ENCODE results near the gene GRIN3B.

DNA sequence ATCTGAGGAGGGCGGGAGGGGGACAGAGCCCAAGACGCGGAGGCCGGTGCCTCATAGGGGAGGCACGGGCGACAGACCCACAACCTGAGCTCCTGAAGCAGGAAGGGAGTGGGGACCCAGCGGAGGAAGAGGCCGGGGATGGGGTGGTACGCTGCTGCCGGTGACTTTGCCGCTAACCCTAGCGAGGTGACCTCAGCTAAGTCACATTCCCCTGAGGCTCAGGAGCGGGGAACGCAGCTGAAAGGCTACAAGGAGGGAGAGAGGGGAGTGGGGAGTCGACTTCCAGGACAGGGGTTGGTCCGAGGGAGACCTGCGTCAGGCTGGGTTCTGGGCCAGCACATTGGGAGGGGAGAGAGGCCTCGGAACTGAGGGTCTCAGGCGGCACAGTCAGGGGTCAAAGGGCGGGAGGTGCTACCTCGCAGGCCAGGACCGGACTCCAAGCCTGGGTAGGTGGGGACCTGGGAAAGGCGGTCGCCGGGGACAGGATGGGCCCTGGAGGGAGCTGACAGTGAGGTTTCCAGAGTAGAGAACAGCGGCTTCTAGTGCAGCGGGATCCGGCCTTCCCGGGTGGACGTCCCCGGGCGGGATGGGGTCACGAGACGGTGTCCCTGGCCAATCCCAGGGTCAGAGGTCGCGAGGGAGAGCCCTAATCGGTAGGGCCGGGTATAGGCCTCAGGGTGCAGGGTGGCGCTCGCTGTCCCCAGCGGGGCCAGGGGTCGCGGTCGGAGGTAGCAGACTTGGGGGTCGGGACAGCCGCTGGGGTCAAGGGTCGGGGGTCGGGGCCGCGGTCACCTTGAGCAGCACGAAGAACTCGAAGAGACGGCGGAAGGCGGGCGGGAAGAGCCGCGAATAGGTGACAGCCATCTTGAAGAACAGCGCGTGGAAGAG is 20.0 kb downstream of the GRIN3B start:
- TF ChIP-seq FIP1L1 (IDR thresholded peaks at IDR 0.05; ENCODE audit: low read depth, low read length, poor library complexity, severe bottlenecking) (no peak), RAD21 (CRISPR knock-in tag; conservative IDR thresholded peaks at IDR 0.05 in 1 of 2, IDR thresholded peaks at IDR 0.05 in 1 of 2) (no peak), ESRRA (IDR thresholded peaks at IDR 0.05; ENCODE audit: borderline replicate concordance, low read depth) (no peak; the same call in 1 of the 2 replicates), TAF1 (IDR thresholded peaks at IDR 0.05; ENCODE audit: control insufficient read depth, extremely low read depth, insufficient read depth, low read length, severe bottlenecking) (no peak), MAFF (IDR thresholded peaks at IDR 0.05; ENCODE audit: low read length) (no peak)
- TF ChIP-seq, protein P1, sequence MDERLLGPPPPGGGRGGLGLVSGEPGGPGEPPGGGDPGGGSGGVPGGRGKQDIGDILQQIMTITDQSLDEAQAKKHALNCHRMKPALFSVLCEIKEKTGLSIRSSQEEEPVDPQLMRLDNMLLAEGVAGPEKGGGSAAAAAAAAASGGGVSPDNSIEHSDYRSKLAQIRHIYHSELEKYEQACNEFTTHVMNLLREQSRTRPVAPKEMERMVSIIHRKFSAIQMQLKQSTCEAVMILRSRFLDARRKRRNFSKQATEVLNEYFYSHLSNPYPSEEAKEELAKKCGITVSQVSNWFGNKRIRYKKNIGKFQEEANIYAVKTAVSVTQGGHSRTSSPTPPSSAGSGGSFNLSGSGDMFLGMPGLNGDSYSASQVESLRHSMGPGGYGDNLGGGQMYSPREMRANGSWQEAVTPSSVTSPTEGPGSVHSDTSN (CRISPR knock-in tag; IDR thresholded peaks at IDR 0.05; ENCODE audit: low read depth), result no peak
- TF ChIP-seq, protein P1 (tag; conservative IDR thresholded peaks at IDR 0.05; ENCODE audit: low read depth), result no peak
- TF ChIP-seq, protein P2, sequence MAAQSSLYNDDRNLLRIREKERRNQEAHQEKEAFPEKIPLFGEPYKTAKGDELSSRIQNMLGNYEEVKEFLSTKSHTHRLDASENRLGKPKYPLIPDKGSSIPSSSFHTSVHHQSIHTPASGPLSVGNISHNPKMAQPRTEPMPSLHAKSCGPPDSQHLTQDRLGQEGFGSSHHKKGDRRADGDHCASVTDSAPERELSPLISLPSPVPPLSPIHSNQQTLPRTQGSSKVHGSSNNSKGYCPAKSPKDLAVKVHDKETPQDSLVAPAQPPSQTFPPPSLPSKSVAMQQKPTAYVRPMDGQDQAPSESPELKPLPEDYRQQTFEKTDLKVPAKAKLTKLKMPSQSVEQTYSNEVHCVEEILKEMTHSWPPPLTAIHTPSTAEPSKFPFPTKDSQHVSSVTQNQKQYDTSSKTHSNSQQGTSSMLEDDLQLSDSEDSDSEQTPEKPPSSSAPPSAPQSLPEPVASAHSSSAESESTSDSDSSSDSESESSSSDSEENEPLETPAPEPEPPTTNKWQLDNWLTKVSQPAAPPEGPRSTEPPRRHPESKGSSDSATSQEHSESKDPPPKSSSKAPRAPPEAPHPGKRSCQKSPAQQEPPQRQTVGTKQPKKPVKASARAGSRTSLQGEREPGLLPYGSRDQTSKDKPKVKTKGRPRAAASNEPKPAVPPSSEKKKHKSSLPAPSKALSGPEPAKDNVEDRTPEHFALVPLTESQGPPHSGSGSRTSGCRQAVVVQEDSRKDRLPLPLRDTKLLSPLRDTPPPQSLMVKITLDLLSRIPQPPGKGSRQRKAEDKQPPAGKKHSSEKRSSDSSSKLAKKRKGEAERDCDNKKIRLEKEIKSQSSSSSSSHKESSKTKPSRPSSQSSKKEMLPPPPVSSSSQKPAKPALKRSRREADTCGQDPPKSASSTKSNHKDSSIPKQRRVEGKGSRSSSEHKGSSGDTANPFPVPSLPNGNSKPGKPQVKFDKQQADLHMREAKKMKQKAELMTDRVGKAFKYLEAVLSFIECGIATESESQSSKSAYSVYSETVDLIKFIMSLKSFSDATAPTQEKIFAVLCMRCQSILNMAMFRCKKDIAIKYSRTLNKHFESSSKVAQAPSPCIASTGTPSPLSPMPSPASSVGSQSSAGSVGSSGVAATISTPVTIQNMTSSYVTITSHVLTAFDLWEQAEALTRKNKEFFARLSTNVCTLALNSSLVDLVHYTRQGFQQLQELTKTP (IDR thresholded peaks at IDR 0.05; ENCODE audit: low read depth in 1 of 2, partially characterized antibody in 2 of 2), result no peak

Measured in K562 (cell line).